ENCODE measurements around the gene YTHDC2. TPM values are rescaled to one million over a fixed set of nuclear protein-coding genes. Genes with fewer than 3 reads are reported as not detected.
A peak's percentile ranks its signal among the peaks of the same experiment; 100 is the strongest.

The YTHDC2 gene
- total RNA-seq, 2 donors from 2014 or later = 17.7 to 32.0 TPM

DNA sequence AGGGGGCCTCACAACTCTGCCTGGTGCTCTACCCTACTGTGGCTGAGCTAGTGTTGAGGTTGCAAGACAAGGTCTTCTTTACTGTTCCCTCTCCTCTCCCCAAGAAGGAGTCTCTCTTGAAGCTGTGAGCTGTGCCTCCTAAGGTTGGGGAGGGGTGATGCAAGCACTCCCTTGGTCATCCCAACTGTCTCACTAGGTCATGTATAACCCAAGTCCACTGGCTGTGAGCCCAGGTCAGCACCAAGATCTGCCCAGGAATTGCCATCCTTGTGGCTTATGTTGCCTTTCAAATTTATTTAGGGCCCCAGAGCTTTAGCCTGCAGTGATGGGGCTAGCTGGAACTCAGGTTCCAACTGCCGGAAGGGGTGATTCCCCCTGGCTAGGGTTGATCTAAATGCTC lies 10.3 kb upstream of the YTHDC2 start:
- no peaks in the 10 kb centered on the region for H3K36me3 ChIP-seq
- no peak for DNase-seq (ENCODE audit: low spot score)
- no peak overlapping the region for H3K27ac ChIP-seq
- no peaks in the 10 kb centered on the region for H3K27me3 ChIP-seq (replicated peaks; ENCODE audit: insufficient read depth)
- intact Hi-C loops (cut with DNase I) = no loop called here
- TF ChIP-seq POLR2A (IDR thresholded peaks at IDR 0.05) (no peak), POLR2AphosphoS5 (IDR thresholded peaks at IDR 0.05) (no peak)
- TF ChIP-seq, protein P1, sequence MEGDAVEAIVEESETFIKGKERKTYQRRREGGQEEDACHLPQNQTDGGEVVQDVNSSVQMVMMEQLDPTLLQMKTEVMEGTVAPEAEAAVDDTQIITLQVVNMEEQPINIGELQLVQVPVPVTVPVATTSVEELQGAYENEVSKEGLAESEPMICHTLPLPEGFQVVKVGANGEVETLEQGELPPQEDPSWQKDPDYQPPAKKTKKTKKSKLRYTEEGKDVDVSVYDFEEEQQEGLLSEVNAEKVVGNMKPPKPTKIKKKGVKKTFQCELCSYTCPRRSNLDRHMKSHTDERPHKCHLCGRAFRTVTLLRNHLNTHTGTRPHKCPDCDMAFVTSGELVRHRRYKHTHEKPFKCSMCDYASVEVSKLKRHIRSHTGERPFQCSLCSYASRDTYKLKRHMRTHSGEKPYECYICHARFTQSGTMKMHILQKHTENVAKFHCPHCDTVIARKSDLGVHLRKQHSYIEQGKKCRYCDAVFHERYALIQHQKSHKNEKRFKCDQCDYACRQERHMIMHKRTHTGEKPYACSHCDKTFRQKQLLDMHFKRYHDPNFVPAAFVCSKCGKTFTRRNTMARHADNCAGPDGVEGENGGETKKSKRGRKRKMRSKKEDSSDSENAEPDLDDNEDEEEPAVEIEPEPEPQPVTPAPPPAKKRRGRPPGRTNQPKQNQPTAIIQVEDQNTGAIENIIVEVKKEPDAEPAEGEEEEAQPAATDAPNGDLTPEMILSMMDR (IDR thresholded peaks at IDR 0.05) = no peak
- no peaks in the 10 kb centered on the region for H3K4me1 ChIP-seq (replicated peaks)
- 100% methylated on average over 1 of the region's 1 CpG for WGBS
- no peaks in the 10 kb centered on the region for H3K9me3 ChIP-seq
- no peak overlapping the region for H3K4me3 ChIP-seq

DNA sequence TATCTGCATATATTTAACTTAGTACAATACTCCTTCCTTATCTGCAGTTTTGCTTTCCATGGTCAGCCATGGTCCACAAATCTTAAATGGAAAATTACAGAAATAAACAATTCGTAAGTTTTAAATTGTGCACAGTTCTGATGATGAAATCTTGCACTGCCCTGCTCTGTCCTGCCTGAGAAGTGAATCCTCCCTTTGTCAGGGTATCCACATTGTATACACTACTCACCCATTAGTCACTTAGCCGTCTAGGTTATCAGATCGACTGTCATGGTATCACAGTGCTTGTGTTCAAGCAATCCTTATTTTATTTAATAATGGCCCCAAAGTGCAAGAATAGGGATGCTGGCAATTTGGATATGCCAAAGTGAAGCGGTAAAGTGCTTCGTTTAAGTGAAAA lies 8.3 kb upstream of the YTHDC2 start:
- no peaks in the 10 kb centered on the region for H3K36me3 ChIP-seq
- intact Hi-C loops (cut with DNase I) = no loop called here
- H3K9me3 ChIP-seq = no peaks in the 10 kb centered on the region
- TF ChIP-seq, protein P1 (IDR thresholded peaks at IDR 0.05) = no peak
- TF ChIP-seq POLR2A (IDR thresholded peaks at IDR 0.05) (no peak), POLR2AphosphoS5 (IDR thresholded peaks at IDR 0.05) (no peak)
- DNase-seq (ENCODE audit: low spot score) = no peak
- no peak overlapping the region for H3K4me3 ChIP-seq
- no peaks in the 10 kb centered on the region for H3K27me3 ChIP-seq (replicated peaks; ENCODE audit: insufficient read depth)
- H3K4me1 ChIP-seq (replicated peaks) = no peaks in the 10 kb centered on the region
- H3K27ac ChIP-seq = no peak overlapping the region
- 76% methylated on average over 5 of the region's 5 CpGs for WGBS

DNA sequence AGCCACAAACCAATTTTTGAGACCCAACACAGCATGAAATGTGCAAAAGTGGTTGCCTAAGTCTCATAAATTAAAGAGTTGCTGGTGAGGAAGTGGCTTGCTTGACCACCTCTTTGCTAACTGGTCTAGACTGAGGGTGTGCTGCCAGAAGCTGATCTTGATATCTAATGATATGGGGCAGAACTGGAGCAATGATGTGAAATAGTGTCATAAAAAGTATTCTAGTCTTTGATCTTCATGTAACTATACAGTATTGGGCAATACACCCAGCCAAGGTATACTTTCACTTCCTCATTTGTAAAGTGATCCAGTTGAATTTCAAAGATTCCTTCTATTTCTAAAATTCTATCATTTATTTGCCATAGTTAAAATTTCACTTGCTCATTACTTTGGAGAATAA lies 5.9 kb upstream of the YTHDC2 start:
- no peak overlapping the region for H3K4me3 ChIP-seq
- TF ChIP-seq, protein P1 (IDR thresholded peaks at IDR 0.05) = no peak
- TF ChIP-seq POLR2A (IDR thresholded peaks at IDR 0.05) (no peak), POLR2AphosphoS5 (IDR thresholded peaks at IDR 0.05) (no peak)
- no peaks in the 10 kb centered on the region for H3K36me3 ChIP-seq
- H3K4me1 ChIP-seq (replicated peaks) = no peaks in the 10 kb centered on the region
- DNase-seq (ENCODE audit: low spot score) = no peak
- H3K27me3 ChIP-seq (replicated peaks; ENCODE audit: insufficient read depth) = no peaks in the 10 kb centered on the region
- intact Hi-C loops (cut with DNase I) = no loop called here
- H3K9me3 ChIP-seq = no peaks in the 10 kb centered on the region
- no peak overlapping the region for H3K27ac ChIP-seq

DNA sequence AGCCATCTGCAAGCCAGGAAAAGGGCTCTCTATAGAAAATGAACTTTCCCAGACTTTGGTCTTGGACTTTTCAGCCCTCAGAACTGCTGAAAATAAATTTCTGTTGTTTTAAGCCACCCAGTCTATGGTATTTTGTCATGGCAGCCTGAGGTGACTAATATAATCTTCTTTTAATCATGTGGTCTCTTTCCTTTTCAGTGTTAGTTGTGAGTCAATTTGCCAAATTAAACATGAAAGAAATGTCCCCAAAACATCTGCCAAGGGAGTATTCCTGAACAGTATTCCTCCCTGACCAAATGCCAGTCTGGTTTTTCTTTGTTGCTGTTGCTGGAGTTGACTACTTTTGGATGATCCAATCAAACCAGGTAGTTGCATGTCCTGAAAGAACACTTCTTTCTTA lies 4.7 kb upstream of the YTHDC2 start:
- no peak for DNase-seq (ENCODE audit: low spot score)
- Histone ChIP-seq H3K9me3 (no peaks in the 10 kb centered on the region), H3K27ac (no peak overlapping the region), H3K36me3 (no peaks in the 10 kb centered on the region), H3K4me3 (no peak overlapping the region), H3K27me3 (replicated peaks; ENCODE audit: insufficient read depth) (no peaks in the 10 kb centered on the region), H3K4me1 (replicated peaks) (no peaks in the 10 kb centered on the region)
- no peak for TF ChIP-seq POLR2A (IDR thresholded peaks at IDR 0.05)
- TF ChIP-seq POLR2AphosphoS5 (IDR thresholded peaks at IDR 0.05) = no peak
- TF ChIP-seq, protein P1 (IDR thresholded peaks at IDR 0.05) = no peak
- intact Hi-C loops (cut with DNase I) = no loop called here

DNA sequence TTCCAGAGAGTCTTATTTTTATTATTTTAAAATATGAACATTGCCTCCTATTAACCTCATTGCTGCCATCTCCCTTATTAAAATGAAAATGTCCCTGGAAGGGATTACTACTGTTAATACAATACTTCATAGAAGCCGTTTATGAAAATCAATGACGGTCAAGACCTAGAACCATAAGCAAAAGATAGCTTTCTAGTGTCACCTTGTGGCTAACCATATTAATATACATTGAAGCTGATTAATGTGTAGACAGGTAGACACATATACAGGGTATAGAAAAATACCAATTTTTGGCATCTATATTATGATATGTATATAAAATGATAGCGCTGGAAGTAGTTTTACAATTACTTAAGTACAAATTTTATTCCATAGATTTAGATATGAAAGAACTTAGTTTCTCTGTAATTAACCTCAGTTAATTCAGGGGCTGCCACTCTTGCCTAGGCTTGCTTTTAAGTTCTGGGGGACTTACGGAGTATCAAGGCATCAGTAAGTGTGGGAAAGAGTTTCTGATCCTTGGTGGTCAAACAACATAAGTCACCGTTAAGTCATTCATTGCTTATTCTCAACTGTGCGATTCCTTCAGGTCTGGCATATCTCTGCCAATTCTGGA lies 2.5 kb upstream of the YTHDC2 start:
- no peak for DNase-seq (ENCODE audit: low spot score)
- 50% methylated on average over 6 of the region's 6 CpGs for WGBS
- H3K36me3 ChIP-seq = no peaks in the 10 kb centered on the region
- H3K4me1 ChIP-seq (replicated peaks) = no peaks in the 10 kb centered on the region
- H3K27ac ChIP-seq = no peak overlapping the region
- H3K27me3 ChIP-seq (replicated peaks; ENCODE audit: insufficient read depth) = no peaks in the 10 kb centered on the region
- intact Hi-C loops (cut with DNase I) = loop anchor here (5.0 kb wide), 3 partner anchors 134 to 514 kb away; no protein-coding TSS in a partner anchor
- TF ChIP-seq, protein P1 (IDR thresholded peaks at IDR 0.05) = peak in 3 of 4 experiments; percentile 51 to 77 (median 75)
- TF ChIP-seq POLR2A (IDR thresholded peaks at IDR 0.05) (no peak), POLR2AphosphoS5 (IDR thresholded peaks at IDR 0.05) (no peak)
- H3K9me3 ChIP-seq = no peaks in the 10 kb centered on the region
- H3K4me3 ChIP-seq = no peak overlapping the region
